GM19455 (cell line): ENCODE results near the gene U2AF1L4.

Experiments used
- ATAC-seq: cut with Tn5 transposase; IDR thresholded peaks from one replicate; pipeline ENCODE4 v1.9.1; 2021; ENCODE audit not compliant: unreplicated experiment

Gene U2AF1L4

GRCh38 chr19:35757749-35758608 lies 12.8 kb upstream of the U2AF1L4 start, which contains the start of gene PROSER3:
Gene PROSER3 (plus strand): TSS chr19:35758176. CDS start chr19:35758216, 40 bp downstream.
- peak; percentile 90 for ATAC-seq

- ATAC-seq: no peak
Observed at GRCh38 chr19:35757231-35757748, 12.1 kb upstream of the U2AF1L4 start.

GRCh38 chr19:35756377-35757230 lies 11.4 kb upstream of the U2AF1L4 start, which contains the start of gene HSPB6:
Gene HSPB6 (minus strand): TSS chr19:35757029. CDS start chr19:35757008, 21 bp downstream.
- no peak for ATAC-seq

- ATAC-seq: no peak
Observed at GRCh38 chr19:35755550-35756376, 10.5 kb upstream of the U2AF1L4 start.

GRCh38 chr19:35755131-35755549 lies 9.9 kb upstream of the U2AF1L4 start:
- no peak for ATAC-seq

- no peak for ATAC-seq
Observed at GRCh38 chr19:35754370-35755130, 9.3 kb upstream of the U2AF1L4 start.

- no peak for ATAC-seq
Observed at GRCh38 chr19:35753634-35754369, 8.6 kb upstream of the U2AF1L4 start.

GRCh38 chr19:35752746-35753350 lies 7.6 kb upstream of the U2AF1L4 start:
- no peak for ATAC-seq

- no peak for ATAC-seq
Observed at GRCh38 chr19:35751839-35752745, 6.9 kb upstream of the U2AF1L4 start.

- ATAC-seq: no peak
Observed at GRCh38 chr19:35750167-35750566, 4.9 kb upstream of the U2AF1L4 start.

- peak; percentile 58 for ATAC-seq
Observed at GRCh38 chr19:35748106-35749020, 3.1 kb upstream of the U2AF1L4 start, which contains the start of gene LIN37. Gene LIN37 (plus strand): TSS chr19:35748576. CDS start chr19:35748725, 149 bp downstream.

GRCh38 chr19:35746531-35746930 lies 1.3 kb upstream of the U2AF1L4 start:
- ATAC-seq: no peak

GRCh38 chr19:35746087-35746462 lies 857 bp upstream of the U2AF1L4 start:
- no peak for ATAC-seq

GRCh38 chr19:35744430-35745327 lies 539 bp downstream of the U2AF1L4 start:
- peak; percentile 38 for ATAC-seq

GRCh38 chr19:35743640-35744429 lies 1.4 kb downstream of the U2AF1L4 start:
- ATAC-seq: no peak
